ENCODE results near the gene NFIB. TPM values are rescaled to one million over a fixed set of nuclear protein-coding genes. Genes with fewer than 3 reads are reported as not detected.

NFIB gene
- total RNA-seq, 1 experiment from 2014 or later: 18.6 TPM

DNA sequence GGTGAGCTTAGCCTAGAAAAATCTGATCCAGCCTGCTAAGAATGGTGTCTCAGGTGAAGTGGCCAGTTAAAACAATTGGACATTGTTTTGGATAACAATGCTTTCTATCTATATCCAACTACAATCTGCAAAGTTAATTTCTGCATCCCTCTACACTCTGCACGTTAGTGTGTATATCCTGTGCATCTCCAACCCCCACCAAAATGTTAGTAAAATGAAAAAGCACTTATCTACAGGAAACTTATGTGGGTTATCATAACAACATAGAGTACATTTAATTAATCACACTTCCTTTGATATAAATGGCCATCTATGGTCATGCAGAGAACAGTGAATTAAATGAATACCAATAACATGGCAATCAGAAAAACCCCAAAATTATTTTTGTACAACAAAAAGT is 158.7 kb downstream of the NFIB start:
- Histone ChIP-seq H3K4me3 (ENCODE audit: low read length) (no peak overlapping the region), H4K20me1 (ENCODE audit: low read length) (no peaks in the 10 kb centered on the region), H3K9me2 (replicated peaks; ENCODE audit: low read length) (no peaks in the 10 kb centered on the region), H3K27ac (ENCODE audit: low read length) (no peak overlapping the region), H3K36me3 (ENCODE audit: low read depth, low read length) (no peaks in the 10 kb centered on the region), H3K4me2 (ENCODE audit: low read length) (no peak overlapping the region), H3K79me2 (ENCODE audit: low read length) (0 out of 2 replicates have a peak, but pooled peaks cover 6% of the 10 kb centered on the region), H3K27me3 (ENCODE audit: low read length) (no peaks in the 10 kb centered on the region), H3K9me3 (ENCODE audit: low read length) (no peaks in the 10 kb centered on the region), H3K9ac (ENCODE audit: low read length) (no peak overlapping the region), H3F3A (ENCODE audit: low read length, unreplicated experiment) (no peaks in the 10 kb centered on the region), H3K4me1 (ENCODE audit: insufficient read depth, low read length) (peaks cover 21% of the 10 kb centered on the region), H2AFZ (ENCODE audit: low read length) (no peak overlapping the region)
- DNase-seq (no peak), ATAC-seq (no peak)
- BruUV-seq (replicated peaks): no TSS peak
- intact Hi-C loops (cut with micrococcal nuclease): no loop called here
- POLR2A ChIA-PET (ENCODE audit: unreplicated experiment): no interaction called here
- CTCF ChIA-PET: no interaction called here
- TF ChIP-seq, protein P1, sequence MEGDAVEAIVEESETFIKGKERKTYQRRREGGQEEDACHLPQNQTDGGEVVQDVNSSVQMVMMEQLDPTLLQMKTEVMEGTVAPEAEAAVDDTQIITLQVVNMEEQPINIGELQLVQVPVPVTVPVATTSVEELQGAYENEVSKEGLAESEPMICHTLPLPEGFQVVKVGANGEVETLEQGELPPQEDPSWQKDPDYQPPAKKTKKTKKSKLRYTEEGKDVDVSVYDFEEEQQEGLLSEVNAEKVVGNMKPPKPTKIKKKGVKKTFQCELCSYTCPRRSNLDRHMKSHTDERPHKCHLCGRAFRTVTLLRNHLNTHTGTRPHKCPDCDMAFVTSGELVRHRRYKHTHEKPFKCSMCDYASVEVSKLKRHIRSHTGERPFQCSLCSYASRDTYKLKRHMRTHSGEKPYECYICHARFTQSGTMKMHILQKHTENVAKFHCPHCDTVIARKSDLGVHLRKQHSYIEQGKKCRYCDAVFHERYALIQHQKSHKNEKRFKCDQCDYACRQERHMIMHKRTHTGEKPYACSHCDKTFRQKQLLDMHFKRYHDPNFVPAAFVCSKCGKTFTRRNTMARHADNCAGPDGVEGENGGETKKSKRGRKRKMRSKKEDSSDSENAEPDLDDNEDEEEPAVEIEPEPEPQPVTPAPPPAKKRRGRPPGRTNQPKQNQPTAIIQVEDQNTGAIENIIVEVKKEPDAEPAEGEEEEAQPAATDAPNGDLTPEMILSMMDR (conservative IDR thresholded peaks at IDR 0.05; ENCODE audit: low read depth, low read length): no peak
- no peak for TF ChIP-seq EZH2 (IDR thresholded peaks at IDR 0.05; ENCODE audit: low read length, unreplicated experiment)
- TF ChIP-seq EZH2phosphoT487 (IDR thresholded peaks at IDR 0.05; ENCODE audit: borderline replicate concordance, low read length): no peak

DNA sequence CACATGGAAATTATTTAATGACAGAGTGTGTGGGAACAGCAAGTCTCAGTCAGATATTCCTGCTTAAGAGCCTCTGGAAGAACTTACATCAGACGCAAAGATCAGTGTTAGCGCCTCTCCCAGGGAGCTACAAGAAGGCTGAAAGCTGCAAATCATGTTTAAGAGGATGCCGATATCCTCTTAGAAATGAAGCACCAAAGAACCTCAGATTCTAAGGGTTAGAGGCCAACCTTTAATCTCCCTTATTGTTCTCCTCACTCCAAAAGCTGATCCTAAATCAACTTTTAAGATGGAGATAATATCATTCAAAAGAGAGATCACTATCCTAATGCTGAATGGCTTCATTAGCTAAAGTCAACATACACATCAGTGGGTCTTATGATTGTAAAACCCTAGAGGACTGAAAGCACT is 160.6 kb downstream of the NFIB start:
- TF ChIP-seq EZH2phosphoT487 (IDR thresholded peaks at IDR 0.05; ENCODE audit: borderline replicate concordance, low read length) (no peak), EZH2 (IDR thresholded peaks at IDR 0.05; ENCODE audit: low read length, unreplicated experiment) (no peak)
- TF ChIP-seq, protein P1 (conservative IDR thresholded peaks at IDR 0.05; ENCODE audit: low read depth, low read length): no peak
- no peak overlapping the region for H3K4me2 ChIP-seq (ENCODE audit: low read length)
- intact Hi-C loops (cut with micrococcal nuclease): no loop called here
- no peaks in the 10 kb centered on the region for H3K36me3 ChIP-seq (ENCODE audit: low read depth, low read length)
- DNase-seq (no peak), ATAC-seq (no peak)
- no peaks in the 10 kb centered on the region for H3K9me2 ChIP-seq (replicated peaks; ENCODE audit: low read length)
- no peak overlapping the region for H3K4me3 ChIP-seq (ENCODE audit: low read length)
- no peak overlapping the region for H3K9ac ChIP-seq (ENCODE audit: low read length)
- no peaks in the 10 kb centered on the region for H3K27me3 ChIP-seq (ENCODE audit: low read length)
- no peaks in the 10 kb centered on the region for H3K9me3 ChIP-seq (ENCODE audit: low read length)
- BruUV-seq (replicated peaks): no TSS peak
- peaks cover 12% of the 10 kb centered on the region for H3K4me1 ChIP-seq (ENCODE audit: insufficient read depth, low read length)
- H3K27ac ChIP-seq (ENCODE audit: low read length): no peak overlapping the region
- H3F3A ChIP-seq (ENCODE audit: low read length, unreplicated experiment): no peaks in the 10 kb centered on the region
- CTCF ChIA-PET: no interaction called here
- H4K20me1 ChIP-seq (ENCODE audit: low read length): no peaks in the 10 kb centered on the region
- POLR2A ChIA-PET (ENCODE audit: unreplicated experiment): no interaction called here
- no peak overlapping the region for H2AFZ ChIP-seq (ENCODE audit: low read length)
- no peaks in the 10 kb centered on the region for H3K79me2 ChIP-seq (ENCODE audit: low read length)

DNA sequence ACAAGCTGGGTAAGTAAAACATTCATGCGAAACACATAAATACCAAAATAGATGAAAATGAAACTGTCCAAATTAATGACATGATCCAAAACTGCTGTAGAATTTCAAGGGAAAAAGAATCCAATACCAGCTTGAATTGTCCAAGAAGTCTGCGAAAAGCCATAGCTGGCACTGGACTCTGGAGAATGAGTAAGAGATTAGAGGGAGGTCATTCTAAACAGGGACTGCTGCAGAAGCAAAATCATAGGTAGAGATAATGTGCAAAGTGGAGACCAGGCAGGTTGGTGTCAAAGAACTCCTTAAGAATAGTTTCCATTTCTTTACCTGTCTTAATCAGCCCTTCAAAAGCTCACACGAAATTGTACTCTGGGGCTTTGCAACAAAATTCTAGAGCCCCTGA is 162.5 kb downstream of the NFIB start:
- ChIA-PET CTCF (no interaction called here), POLR2A (ENCODE audit: unreplicated experiment) (no interaction called here)
- TF ChIP-seq, protein P1 (conservative IDR thresholded peaks at IDR 0.05; ENCODE audit: low read depth, low read length): no peak
- TF ChIP-seq EZH2 (IDR thresholded peaks at IDR 0.05; ENCODE audit: low read length, unreplicated experiment): no peak
- no peak for TF ChIP-seq EZH2phosphoT487 (IDR thresholded peaks at IDR 0.05; ENCODE audit: borderline replicate concordance, low read length)
- no peak overlapping the region for H3K4me3 ChIP-seq (ENCODE audit: low read length)
- H3K9ac ChIP-seq (ENCODE audit: low read length): no peak overlapping the region
- no peaks in the 10 kb centered on the region for H3K9me2 ChIP-seq (replicated peaks; ENCODE audit: low read length)
- no peaks in the 10 kb centered on the region for H4K20me1 ChIP-seq (ENCODE audit: low read length)
- no peaks in the 10 kb centered on the region for H3K9me3 ChIP-seq (ENCODE audit: low read length)
- BruUV-seq (replicated peaks): no TSS peak
- H2AFZ ChIP-seq (ENCODE audit: low read length): no peak overlapping the region
- DNase-seq: no peak
- no peaks in the 10 kb centered on the region for H3K27me3 ChIP-seq (ENCODE audit: low read length)
- H3K27ac ChIP-seq (ENCODE audit: low read length): no peak overlapping the region
- no peak for ATAC-seq
- no peaks in the 10 kb centered on the region for H3F3A ChIP-seq (ENCODE audit: low read length, unreplicated experiment)
- no peaks in the 10 kb centered on the region for H3K79me2 ChIP-seq (ENCODE audit: low read length)
- intact Hi-C loops (cut with micrococcal nuclease): no loop called here
- no peak overlapping the region for H3K4me2 ChIP-seq (ENCODE audit: low read length)
- peaks cover 16% of the 10 kb centered on the region for H3K4me1 ChIP-seq (ENCODE audit: insufficient read depth, low read length)
- H3K36me3 ChIP-seq (ENCODE audit: low read depth, low read length): no peaks in the 10 kb centered on the region; the same call in 1 of the 2 replicates

Measured in PC-3 (cell line).